ENCODE data around the gene LRRN3.

LRRN3 gene

DNA sequence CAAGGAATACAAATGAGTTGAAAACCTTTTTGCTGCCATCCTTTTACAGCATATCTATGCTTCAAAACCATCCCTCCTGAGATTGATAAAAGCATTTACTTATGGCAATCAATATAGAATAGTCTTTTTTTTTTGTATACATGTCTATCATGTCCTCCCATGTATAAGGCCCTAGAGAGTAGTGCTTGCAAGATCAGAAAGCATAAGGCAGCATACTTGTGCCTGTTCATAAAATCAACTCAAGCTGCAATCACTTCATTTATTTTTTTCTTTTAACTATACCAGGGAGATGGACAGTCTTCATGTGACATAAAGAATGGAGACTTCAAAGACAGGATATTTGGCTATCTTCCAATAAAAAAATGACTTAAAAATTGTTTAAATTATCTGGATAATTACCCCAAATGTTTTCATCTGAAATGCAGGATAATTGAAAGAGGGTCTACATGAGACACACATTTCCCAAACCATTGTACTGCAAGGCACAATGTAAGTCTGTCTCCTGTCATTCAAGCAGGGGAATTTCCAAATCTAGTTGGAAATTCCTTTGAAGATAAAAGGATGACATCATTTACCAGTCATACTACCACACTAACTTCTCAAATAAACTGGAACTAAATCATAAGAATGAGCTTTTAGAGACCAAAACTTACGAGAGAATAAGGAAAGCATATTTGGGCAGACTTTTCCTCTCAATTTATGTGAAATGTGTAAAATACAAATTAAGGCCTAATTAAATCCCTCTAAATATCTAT is 22.5 kb downstream of the LRRN3 start:
- no peak overlapping the region for H3K27ac ChIP-seq
- TF ChIP-seq, protein P1, sequence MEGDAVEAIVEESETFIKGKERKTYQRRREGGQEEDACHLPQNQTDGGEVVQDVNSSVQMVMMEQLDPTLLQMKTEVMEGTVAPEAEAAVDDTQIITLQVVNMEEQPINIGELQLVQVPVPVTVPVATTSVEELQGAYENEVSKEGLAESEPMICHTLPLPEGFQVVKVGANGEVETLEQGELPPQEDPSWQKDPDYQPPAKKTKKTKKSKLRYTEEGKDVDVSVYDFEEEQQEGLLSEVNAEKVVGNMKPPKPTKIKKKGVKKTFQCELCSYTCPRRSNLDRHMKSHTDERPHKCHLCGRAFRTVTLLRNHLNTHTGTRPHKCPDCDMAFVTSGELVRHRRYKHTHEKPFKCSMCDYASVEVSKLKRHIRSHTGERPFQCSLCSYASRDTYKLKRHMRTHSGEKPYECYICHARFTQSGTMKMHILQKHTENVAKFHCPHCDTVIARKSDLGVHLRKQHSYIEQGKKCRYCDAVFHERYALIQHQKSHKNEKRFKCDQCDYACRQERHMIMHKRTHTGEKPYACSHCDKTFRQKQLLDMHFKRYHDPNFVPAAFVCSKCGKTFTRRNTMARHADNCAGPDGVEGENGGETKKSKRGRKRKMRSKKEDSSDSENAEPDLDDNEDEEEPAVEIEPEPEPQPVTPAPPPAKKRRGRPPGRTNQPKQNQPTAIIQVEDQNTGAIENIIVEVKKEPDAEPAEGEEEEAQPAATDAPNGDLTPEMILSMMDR (IDR thresholded peaks at IDR 0.05): no peak

DNA sequence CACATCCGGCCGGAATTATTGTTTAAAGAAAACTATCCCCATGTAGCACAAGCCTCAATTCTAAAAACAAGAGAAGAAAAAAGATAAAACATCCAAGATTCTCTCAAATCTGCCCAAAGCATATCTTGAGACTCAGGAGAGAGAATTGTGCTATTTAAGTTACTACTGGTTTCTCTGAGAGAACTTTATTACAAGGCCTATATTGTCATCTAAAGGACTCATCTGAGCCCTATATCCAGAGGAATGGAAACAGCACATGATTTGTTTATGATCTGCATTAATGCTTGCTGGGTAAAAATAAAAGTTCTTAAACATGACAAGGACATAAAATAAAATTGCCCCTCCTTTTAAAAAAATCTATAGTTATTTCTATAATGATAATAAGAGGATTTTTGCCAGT is 25.0 kb downstream of the LRRN3 start:
- no peak overlapping the region for H3K4me2 ChIP-seq (ENCODE audit: low read length)
- H3K79me2 ChIP-seq: no peaks in the 10 kb centered on the region
- H3K4me1 ChIP-seq: no peaks in the 10 kb centered on the region
- H2AFZ ChIP-seq: no peak overlapping the region
- H3K9me3 ChIP-seq (ENCODE audit: control insufficient read depth, low read length): no peaks in the 10 kb centered on the region
- TF ChIP-seq, protein P1 (IDR thresholded peaks at IDR 0.05): no peak
- H3K9ac ChIP-seq: no peak overlapping the region
- H3K36me3 ChIP-seq (ENCODE audit: control insufficient read depth, insufficient read depth, low read length): no peaks in the 10 kb centered on the region
- H3K4me3 ChIP-seq (ENCODE audit: low read depth, low read length): no peak overlapping the region
- H3K27me3 ChIP-seq (ENCODE audit: control insufficient read depth, insufficient read depth, low read length): no peaks in the 10 kb centered on the region
- no peak overlapping the region for H3K27ac ChIP-seq

More for the DNA sequence above, 22.5 kb downstream of the LRRN3 start:
- H3K9ac ChIP-seq: no peak overlapping the region
- no peaks in the 10 kb centered on the region for H3K27me3 ChIP-seq (ENCODE audit: control insufficient read depth, insufficient read depth, low read length)
- no peak overlapping the region for H3K4me3 ChIP-seq (ENCODE audit: low read depth, low read length)
- no peaks in the 10 kb centered on the region for H3K9me3 ChIP-seq (ENCODE audit: control insufficient read depth, low read length)
- H3K36me3 ChIP-seq (ENCODE audit: control insufficient read depth, insufficient read depth, low read length): no peaks in the 10 kb centered on the region
- no peaks in the 10 kb centered on the region for H3K4me1 ChIP-seq
- H2AFZ ChIP-seq: no peak overlapping the region
- no peaks in the 10 kb centered on the region for H3K79me2 ChIP-seq
- H3K4me2 ChIP-seq (ENCODE audit: low read length): no peak overlapping the region

DNA sequence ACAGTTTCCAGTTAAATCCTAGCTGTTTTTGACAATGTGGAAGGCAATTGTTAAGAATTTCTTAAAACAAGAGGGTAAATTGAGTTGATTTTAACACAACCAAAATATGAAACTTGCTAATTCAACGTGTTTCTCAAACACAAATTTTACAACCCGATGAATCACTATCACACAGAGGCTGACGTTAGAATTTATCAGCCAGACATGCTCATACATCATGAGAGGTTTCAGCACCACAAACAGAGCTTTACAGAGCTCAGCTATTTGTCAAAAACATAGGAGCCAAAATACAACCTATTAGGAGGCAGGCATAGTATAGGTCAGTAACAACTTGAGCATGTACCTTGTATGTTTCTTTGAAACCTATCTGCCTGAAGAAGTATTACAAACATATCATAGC is 36.1 kb downstream of the LRRN3 start:
- TF ChIP-seq, protein P1 (IDR thresholded peaks at IDR 0.05): no peak
- Histone ChIP-seq H3K4me2 (ENCODE audit: low read length) (no peak overlapping the region), H2AFZ (no peak overlapping the region), H3K9me3 (ENCODE audit: control insufficient read depth, low read length) (no peaks in the 10 kb centered on the region), H3K27ac (no peak overlapping the region), H3K9ac (no peak overlapping the region), H3K4me3 (ENCODE audit: low read depth, low read length) (no peak overlapping the region), H3K27me3 (ENCODE audit: control insufficient read depth, insufficient read depth, low read length) (no peaks in the 10 kb centered on the region), H3K4me1 (no peaks in the 10 kb centered on the region), H3K79me2 (no peaks in the 10 kb centered on the region), H3K36me3 (ENCODE audit: control insufficient read depth, insufficient read depth, low read length) (no peaks in the 10 kb centered on the region)

DNA sequence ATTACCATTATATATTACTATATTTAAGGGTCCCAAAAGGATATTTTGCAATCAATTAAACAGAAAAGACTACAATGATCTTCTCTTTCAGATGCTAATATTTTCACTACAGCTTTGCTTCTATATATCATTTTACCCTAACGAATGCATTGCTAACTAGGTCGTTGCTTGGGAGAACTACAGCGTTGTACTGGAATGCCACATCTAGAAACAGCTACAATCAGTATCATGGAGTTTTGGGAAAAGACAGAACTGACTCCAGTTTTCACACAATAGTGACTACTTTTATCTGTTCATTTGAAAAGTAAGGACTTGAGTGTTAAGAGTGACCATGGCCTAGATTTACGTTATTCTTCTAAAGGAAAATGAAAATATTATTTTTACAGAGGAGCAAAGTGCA is 38.5 kb downstream of the LRRN3 start:
- Histone ChIP-seq H3K4me2 (ENCODE audit: low read length) (no peak overlapping the region), H2AFZ (no peak overlapping the region), H3K36me3 (ENCODE audit: control insufficient read depth, insufficient read depth, low read length) (no peaks in the 10 kb centered on the region), H3K9ac (no peak overlapping the region), H3K27me3 (ENCODE audit: control insufficient read depth, insufficient read depth, low read length) (no peaks in the 10 kb centered on the region), H3K9me3 (ENCODE audit: control insufficient read depth, low read length) (no peaks in the 10 kb centered on the region), H3K4me3 (ENCODE audit: low read depth, low read length) (no peak overlapping the region), H3K79me2 (no peaks in the 10 kb centered on the region), H3K27ac (no peak overlapping the region), H3K4me1 (no peaks in the 10 kb centered on the region)
- TF ChIP-seq, protein P1 (IDR thresholded peaks at IDR 0.05): no peak

DNA sequence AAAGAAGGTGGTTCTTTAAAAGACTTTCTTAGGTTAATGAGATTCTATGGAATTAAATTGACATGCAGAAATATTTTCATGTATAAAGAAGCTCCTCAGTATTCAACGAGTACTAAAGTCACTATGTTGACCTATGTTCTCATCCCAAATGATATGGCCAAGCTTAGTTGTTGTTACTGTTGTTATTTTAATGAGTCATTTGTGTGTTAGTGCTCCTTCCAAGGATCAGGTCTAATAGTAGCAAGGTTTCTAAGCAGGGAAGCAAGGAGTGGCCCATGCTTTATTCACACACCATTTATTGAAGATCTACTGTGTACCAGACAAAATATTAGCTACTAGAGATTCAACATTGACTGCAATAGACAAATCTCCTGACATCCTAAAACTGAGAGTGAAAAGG is 41.9 kb downstream of the LRRN3 start:
- no peak overlapping the region for H2AFZ ChIP-seq
- TF ChIP-seq, protein P1 (IDR thresholded peaks at IDR 0.05): no peak
- H3K4me2 ChIP-seq (ENCODE audit: low read length): no peak overlapping the region
- H3K79me2 ChIP-seq: no peaks in the 10 kb centered on the region
- no peak overlapping the region for H3K4me3 ChIP-seq (ENCODE audit: low read depth, low read length)
- H3K27ac ChIP-seq: no peak overlapping the region
- H3K4me1 ChIP-seq: no peaks in the 10 kb centered on the region
- H3K9me3 ChIP-seq (ENCODE audit: control insufficient read depth, low read length): no peaks in the 10 kb centered on the region
- H3K36me3 ChIP-seq (ENCODE audit: control insufficient read depth, insufficient read depth, low read length): no peaks in the 10 kb centered on the region
- H3K27me3 ChIP-seq (ENCODE audit: control insufficient read depth, insufficient read depth, low read length): no peaks in the 10 kb centered on the region
- H3K9ac ChIP-seq: no peak overlapping the region
